ENCODE results near the gene LPP. TPM values are rescaled to one million over a fixed set of nuclear protein-coding genes. Genes with fewer than 3 reads are reported as not detected.

Gene LPP
- total RNA-seq, 6 experiments from 2014 or later, result 41.5 to 90.5 (median 69.5) TPM

DNA sequence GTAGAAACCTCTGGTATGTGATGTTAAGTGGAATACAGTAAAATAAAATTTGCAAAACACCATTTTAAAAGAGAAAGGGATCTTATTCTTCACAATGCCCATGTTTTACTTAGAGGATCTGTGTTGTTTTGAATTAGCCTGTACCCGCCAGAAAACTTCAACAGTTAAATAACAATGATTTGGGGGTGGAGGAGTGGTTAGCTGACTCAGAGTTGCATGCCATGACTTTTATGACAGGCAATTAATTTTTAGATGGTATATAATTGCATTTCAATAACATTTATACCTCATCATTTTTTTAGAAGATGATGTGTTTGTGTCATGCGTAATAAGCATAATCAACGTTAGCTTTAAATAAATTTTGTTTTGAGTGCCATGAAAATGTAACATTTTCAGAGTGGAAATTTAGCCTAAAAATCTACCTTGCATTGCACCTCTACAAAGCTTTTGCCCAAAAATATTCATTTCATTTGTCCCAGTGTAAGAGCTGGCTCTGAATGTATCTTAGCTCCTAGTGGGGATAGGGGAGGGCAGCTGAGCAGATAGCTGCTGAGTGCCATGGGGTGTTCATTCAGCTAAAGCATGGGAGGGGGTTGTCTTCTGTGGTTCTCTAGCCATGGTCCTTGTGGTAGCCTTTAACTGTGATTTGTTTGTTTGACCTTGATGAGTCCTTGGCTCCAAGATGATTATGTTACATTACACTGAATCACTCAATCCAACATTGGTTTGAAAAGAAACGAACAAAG lies 379.8 kb downstream of the LPP start:
- Histone ChIP-seq H3K4me1 (no peaks in the 10 kb centered on the region), H3K36me3 (no peaks in the 10 kb centered on the region), H3K4me3 (no peak overlapping the region), H3K9me3 (no peaks in the 10 kb centered on the region), H3K27me3 (no peaks in the 10 kb centered on the region), H3K27ac (no peak overlapping the region)
- ATAC-seq (peak in 2 of 4 donors; percentile 21 to 36), DNase-seq (no peak)
- no peak for TF ChIP-seq POLR2A (IDR thresholded peaks at IDR 0.05)
- TF ChIP-seq, protein P1, sequence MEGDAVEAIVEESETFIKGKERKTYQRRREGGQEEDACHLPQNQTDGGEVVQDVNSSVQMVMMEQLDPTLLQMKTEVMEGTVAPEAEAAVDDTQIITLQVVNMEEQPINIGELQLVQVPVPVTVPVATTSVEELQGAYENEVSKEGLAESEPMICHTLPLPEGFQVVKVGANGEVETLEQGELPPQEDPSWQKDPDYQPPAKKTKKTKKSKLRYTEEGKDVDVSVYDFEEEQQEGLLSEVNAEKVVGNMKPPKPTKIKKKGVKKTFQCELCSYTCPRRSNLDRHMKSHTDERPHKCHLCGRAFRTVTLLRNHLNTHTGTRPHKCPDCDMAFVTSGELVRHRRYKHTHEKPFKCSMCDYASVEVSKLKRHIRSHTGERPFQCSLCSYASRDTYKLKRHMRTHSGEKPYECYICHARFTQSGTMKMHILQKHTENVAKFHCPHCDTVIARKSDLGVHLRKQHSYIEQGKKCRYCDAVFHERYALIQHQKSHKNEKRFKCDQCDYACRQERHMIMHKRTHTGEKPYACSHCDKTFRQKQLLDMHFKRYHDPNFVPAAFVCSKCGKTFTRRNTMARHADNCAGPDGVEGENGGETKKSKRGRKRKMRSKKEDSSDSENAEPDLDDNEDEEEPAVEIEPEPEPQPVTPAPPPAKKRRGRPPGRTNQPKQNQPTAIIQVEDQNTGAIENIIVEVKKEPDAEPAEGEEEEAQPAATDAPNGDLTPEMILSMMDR (IDR thresholded peaks at IDR 0.05), result no peak
- WGBS (ENCODE audit: insufficient coverage, low coverage, low lambda C conversion rate, missing lambda C conversion rate), result 80% methylated on average over 4 of the region's 4 CpGs
- intact Hi-C loops (cut with DNase I), result no loop called here

DNA sequence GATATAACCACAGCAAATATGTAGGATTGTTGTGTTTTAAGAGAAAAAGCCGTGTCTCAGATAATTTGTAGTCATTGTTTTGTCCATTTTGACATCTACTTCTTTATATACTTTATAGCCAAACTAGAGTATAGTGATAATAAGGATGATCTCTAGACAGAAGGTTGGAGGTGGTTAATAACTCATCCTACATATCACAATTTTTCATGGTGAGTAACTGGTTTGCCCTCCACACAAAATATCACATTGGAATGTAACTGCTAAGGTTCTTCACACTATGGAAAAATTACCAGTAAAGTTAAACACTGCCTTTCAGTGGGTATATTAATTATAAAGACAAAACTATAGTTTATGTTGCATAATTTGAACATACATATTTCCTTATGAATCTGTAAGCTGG lies 380.7 kb downstream of the LPP start:
- no peak for DNase-seq
- 79% methylated on average over 1 of the region's 1 CpG for WGBS (ENCODE audit: insufficient coverage, low coverage, low lambda C conversion rate, missing lambda C conversion rate)
- no peak for ATAC-seq
- TF ChIP-seq POLR2A (IDR thresholded peaks at IDR 0.05), result no peak
- TF ChIP-seq, protein P1 (IDR thresholded peaks at IDR 0.05), result no peak
- Histone ChIP-seq H3K4me3 (no peak overlapping the region), H3K4me1 (no peaks in the 10 kb centered on the region), H3K27me3 (no peaks in the 10 kb centered on the region), H3K9me3 (no peaks in the 10 kb centered on the region), H3K36me3 (no peaks in the 10 kb centered on the region), H3K27ac (no peak overlapping the region)
- intact Hi-C loops (cut with DNase I), result no loop called here

DNA sequence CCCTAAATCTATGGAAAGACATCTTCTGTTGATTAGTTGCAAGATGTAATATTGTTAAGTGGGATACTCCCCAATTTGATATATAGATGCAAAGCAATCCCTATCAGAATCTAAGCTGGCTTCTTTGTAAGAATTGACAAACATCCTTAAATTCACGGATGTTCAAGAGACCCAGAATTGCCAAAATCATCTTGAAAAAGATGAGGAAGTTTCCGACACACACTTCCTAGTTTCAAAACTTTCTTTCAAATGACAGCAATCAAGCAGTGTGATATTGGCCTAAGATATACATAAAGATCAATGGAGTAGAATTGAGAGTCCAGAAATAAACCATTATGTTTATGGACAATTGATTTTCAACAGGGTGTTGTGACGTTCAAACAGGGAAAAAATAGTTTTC lies 383.6 kb downstream of the LPP start:
- 76% methylated on average over 3 of the region's 3 CpGs for WGBS (ENCODE audit: insufficient coverage, low coverage, low lambda C conversion rate, missing lambda C conversion rate)
- intact Hi-C loops (cut with DNase I), result no loop called here
- Histone ChIP-seq H3K27me3 (no peaks in the 10 kb centered on the region), H3K4me1 (peaks cover 0 to 9% (median 4%) of the 10 kb centered on the region in 4 donors), H3K4me3 (no peak overlapping the region), H3K9me3 (no peaks in the 10 kb centered on the region), H3K36me3 (no peaks in the 10 kb centered on the region), H3K27ac (no peak overlapping the region)
- DNase-seq (no peak), ATAC-seq (no peak)
- TF ChIP-seq POLR2A (IDR thresholded peaks at IDR 0.05), result no peak
- TF ChIP-seq, protein P1 (IDR thresholded peaks at IDR 0.05), result no peak

DNA sequence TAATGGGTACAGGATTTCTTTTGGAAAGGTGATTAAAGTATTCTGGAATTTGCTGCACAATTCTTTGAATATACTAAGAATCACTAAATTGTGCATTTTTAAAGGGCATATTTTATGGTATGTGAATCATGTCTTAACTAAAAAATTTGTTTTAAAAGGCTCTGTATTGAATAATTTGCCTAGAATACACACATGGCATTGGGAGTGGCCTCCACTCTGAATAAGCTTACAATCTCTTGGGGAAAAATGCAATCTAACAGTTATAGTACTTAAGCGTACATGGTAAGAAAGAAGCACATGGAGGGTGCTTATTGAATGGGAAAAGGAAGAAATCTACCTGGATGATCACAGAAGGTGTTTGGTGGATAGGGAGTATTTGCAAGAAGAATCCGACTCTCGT lies 385.1 kb downstream of the LPP start:
- intact Hi-C loops (cut with DNase I), result no loop called here
- TF ChIP-seq POLR2A (IDR thresholded peaks at IDR 0.05), result no peak
- TF ChIP-seq, protein P1 (IDR thresholded peaks at IDR 0.05), result no peak
- Histone ChIP-seq H3K9me3 (no peaks in the 10 kb centered on the region), H3K4me1 (peaks cover 0 to 10% (median 4%) of the 10 kb centered on the region in 4 donors), H3K27ac (no peak overlapping the region), H3K27me3 (no peaks in the 10 kb centered on the region), H3K36me3 (no peaks in the 10 kb centered on the region), H3K4me3 (no peak overlapping the region)
- no peak for DNase-seq
- no peak for ATAC-seq
- WGBS (ENCODE audit: insufficient coverage, low coverage, low lambda C conversion rate, missing lambda C conversion rate), result 96% methylated on average over 3 of the region's 3 CpGs

Measured in right lobe of liver (tissue), 6 donors.